GM12878 (cell line): ENCODE data around the gene NTRK3. TPM values are rescaled to one million over a fixed set of nuclear protein-coding genes. Genes with fewer than 3 reads are reported as not detected.

ENCODE experiments used
- ATAC-seq: fragments of 200-7000 bp; cut with Tn5 transposase; 3 replicates; pipeline ENCODE4 v1.9.1; 2020; ENCODE audit warnings: mild to moderate bottlenecking, moderate library complexity
- BruUV-seq: library from RNA; stranded (reverse); fragments of 400-500 nt; replicated peaks from 2 replicates; lab custom pipeline; 2021; lab: Mats Ljungman, UMichigan
- CTCF ChIA-PET: fragments of 300-600 bp; sonication (Branson Sonifier 250); formaldehyde crosslinking; extraction: SDS; loops from one replicate; lab custom pipeline; 2021; ENCODE audit warnings: inconsistent platforms; lab: Yijun Ruan, JAX
- POLR2A ChIA-PET: fragments of 350-600 bp; formaldehyde crosslinking; extraction: SDS; loops from one replicate; lab custom pipeline; 2021; ENCODE audit warnings: inconsistent platforms; lab: Charles Lee
- RAD21 ChIA-PET: fragments of 300-600 bp; sonication (Branson Sonifier 250); formaldehyde crosslinking; loops from one replicate; lab custom pipeline; 2023; ENCODE audit warnings: antibody characterized with exemption; ENCODE audit not compliant: unreplicated experiment; lab: Charles Lee
- SMC1A ChIA-PET: fragments of 300-600 bp; sonication (Branson Sonifier 250); formaldehyde crosslinking; loops from one replicate; lab custom pipeline; 2023; ENCODE audit not compliant: unreplicated experiment, uncharacterized antibody; lab: Charles Lee
- DNase-seq: peaks from one replicate; pipeline ENCODE4 v3.0.0-alpha.2; 2011; ENCODE audit warnings: low read depth, low spot score
- FAIRE-seq: peaks from 3 replicates; lab custom pipeline; 2011; peaks lifted over from hg19 to GRCh38; lab: Jason Lieb, UNC
- H2AFZ ChIP-seq: 2 replicates; pipeline ENCODE4 v1.6.0; 2011; ENCODE audit warnings: low read depth, low read length, control low read depth; ENCODE audit not compliant: control insufficient read depth
- H3K27ac ChIP-seq: 2 replicates; pipeline ENCODE4 v1.5.1; 2011; ENCODE audit warnings: control low read depth; ENCODE audit not compliant: control insufficient read depth, insufficient read depth
- H3K27me3 ChIP-seq, 2 experiments: replicated peaks in 1 of 2; 2 replicates each; pipeline versions ENCODE4 v1.6.0 to v1.6.1; 2011; ENCODE audit warnings: low read length in 1 of 2; ENCODE audit not compliant: control insufficient read depth in 2 of 2, insufficient read depth in 2 of 2
- H3K36me3 ChIP-seq, 2 experiments: 2 replicates each; pipeline ENCODE4 v1.5.1; 2011; ENCODE audit warnings: low read length in 1 of 2; ENCODE audit not compliant: control insufficient read depth in 2 of 2, insufficient read depth in 2 of 2
- H3K4me1 ChIP-seq: 2 replicates; pipeline ENCODE4 v1.6.1; 2011; ENCODE audit warnings: mild to moderate bottlenecking, low read length, moderate library complexity, mixed read lengths; ENCODE audit not compliant: control insufficient read depth, insufficient read depth
- H3K4me2 ChIP-seq: 2 replicates; pipeline ENCODE4 v1.6.0; 2011; ENCODE audit warnings: control low read depth; ENCODE audit not compliant: control insufficient read depth, insufficient read depth
- H3K4me3 ChIP-seq: fragments of 200-600 bp; sonication (generic); 2 replicates; pipeline ENCODE4 v1.5.1; 2016
- H3K79me2 ChIP-seq: 2 replicates; pipeline ENCODE4 v1.6.0; 2011; ENCODE audit warnings: low read length; ENCODE audit not compliant: control insufficient read depth, insufficient read depth
- H3K9ac ChIP-seq: 2 replicates; pipeline ENCODE4 v1.8.0; 2011; ENCODE audit warnings: low read length, control low read depth, mixed read lengths; ENCODE audit not compliant: control insufficient read depth, insufficient read depth
- H3K9me3 ChIP-seq: replicated peaks from 3 replicates; pipeline ENCODE4 v1.5.1; 2011; ENCODE audit warnings: mild to moderate bottlenecking, low read length; ENCODE audit not compliant: control insufficient read depth, insufficient read depth
- H4K20me1 ChIP-seq: 2 replicates; pipeline ENCODE4 v1.6.0; 2011; ENCODE audit not compliant: control insufficient read depth, insufficient read depth
- BCLAF1 ChIP-seq: fragments of 450-650 bp; IDR thresholded peaks from 2 replicates; pipeline ENCODE4 v1.6.1; 2017; ENCODE audit warnings: antibody characterized with exemption, mild to moderate bottlenecking, moderate library complexity
- NFXL1 ChIP-seq: fragments of 450-650 bp; IDR thresholded peaks from 2 replicates; pipeline ENCODE4 v1.6.1; 2017; ENCODE audit warnings: antibody characterized with exemption, mild to moderate bottlenecking, borderline replicate concordance
- SIX5 ChIP-seq: IDR thresholded peaks from 2 replicates; pipeline ENCODE4 v1.6.1; 2011; ENCODE audit warnings: mild to moderate bottlenecking, low read depth, low read length, moderate library complexity; ENCODE audit not compliant: severe bottlenecking
- SREBF2 ChIP-seq: IDR thresholded peaks from 2 replicates; pipeline ENCODE4 v1.6.1; 2012; ENCODE audit warnings: mild to moderate bottlenecking, low read length
- SUPT20H ChIP-seq: IDR thresholded peaks from 2 replicates; pipeline ENCODE4 v1.6.1; 2011; ENCODE audit warnings: low read depth, mild to moderate bottlenecking, low read length, moderate library complexity, borderline replicate concordance; ENCODE audit not compliant: control insufficient read depth
- ZZZ3 ChIP-seq: IDR thresholded peaks from 2 replicates; pipeline ENCODE4 v1.6.1; 2011; ENCODE audit warnings: low read depth; ENCODE audit not compliant: control insufficient read depth, insufficient read length
- WGBS: methylation state at CpG from one replicate; pipeline ENCODE4 v1.1.6; 2016; ENCODE audit warnings: low lambda C conversion rate; ENCODE audit not compliant: insufficient replicate concordance, insufficient coverage; ENCODE audit errors: missing lambda C conversion rate; 5-methylcytosine and 5-hydroxymethylcytosine counted together
- in situ Hi-C: fragments of 300-500 bp; cut with MboI; formaldehyde crosslinking; loops from 9 replicates; pipeline ENCODE4 v1.14.3; 2018; ENCODE audit warnings: mixed read lengths
- intact Hi-C: fragments of 100-400 bp; cut with micrococcal nuclease; formaldehyde crosslinking; loops from one replicate; pipeline ENCODE4 v1.14.2; 2022; ENCODE audit not compliant: unreplicated experiment
- polyA plus RNA-seq, 11 experiments: library from polyadenylated mRNA; depleted of rRNA in 4 of 11; unstranded in 6 of 11; stranded (reverse) in 5 of 11; fragments of >200 nt; fragmentation: Nextera tagmentation in 4 of 11; fragmentation: Illumina TruSeq in 1 of 11; extraction: Ambion mirVana in 4 of 11; extraction: Trizol in 1 of 11; gene quantifications; 1 replicate in 1 of 11; 2 replicates in 10 of 11; pipeline versions ENCODE4 v1.2.1 to v1.2.3, GENCODE V29; 2011 to 2016; ENCODE audit warnings: inconsistent platforms in 2 of 11, missing spikeins in 2 of 11, low read depth in 1 of 11
- total RNA-seq, 4 experiments: library from RNA; depleted of rRNA in 3 of 4; stranded (reverse); fragments of >200 nt in 3 of 4; fragmentation: Illumina TruSeq in 1 of 4; extraction: Trizol in 1 of 4; gene quantifications; 2 replicates each; pipeline versions ENCODE4 v1.2.1 to v1.2.3, GENCODE V29; 2013 to 2021
- TF ChIP-seq, protein P1 (sequence below): fragments of 450-650 bp; IDR thresholded peaks from 2 replicates; pipeline ENCODE4 v1.6.1; 2017; ENCODE audit warnings: low read depth, mild to moderate bottlenecking, moderate library complexity

Gene NTRK3
- total and polyA plus RNA-seq, 10 of the 15 experiments (the other 5 are each of a cell fraction or from before 2014, with no cell fraction given), result not detected

- POLR2A ChIA-PET, result no interaction called here
- Histone ChIP-seq H3K4me1 (no peaks in the 10 kb centered on the region), H3K36me3 (no peaks in the 10 kb centered on the region), H3K27me3 (no peaks in the 10 kb centered on the region; a peak in 2 of 4 replicates), H3K9me3 (no peaks in the 10 kb centered on the region), H3K79me2 (no peaks in the 10 kb centered on the region), H3K9ac (no peak overlapping the region), H3K27ac (no peak overlapping the region), H2AFZ (no peak overlapping the region), H3K4me2 (no peak overlapping the region), H3K4me3 (no peak overlapping the region), H4K20me1 (no peaks in the 10 kb centered on the region)
- FAIRE-seq (no peak), ATAC-seq (no peak), DNase-seq (no peak)
- RAD21 ChIA-PET, result no interaction called here
- TF ChIP-seq, protein P1, sequence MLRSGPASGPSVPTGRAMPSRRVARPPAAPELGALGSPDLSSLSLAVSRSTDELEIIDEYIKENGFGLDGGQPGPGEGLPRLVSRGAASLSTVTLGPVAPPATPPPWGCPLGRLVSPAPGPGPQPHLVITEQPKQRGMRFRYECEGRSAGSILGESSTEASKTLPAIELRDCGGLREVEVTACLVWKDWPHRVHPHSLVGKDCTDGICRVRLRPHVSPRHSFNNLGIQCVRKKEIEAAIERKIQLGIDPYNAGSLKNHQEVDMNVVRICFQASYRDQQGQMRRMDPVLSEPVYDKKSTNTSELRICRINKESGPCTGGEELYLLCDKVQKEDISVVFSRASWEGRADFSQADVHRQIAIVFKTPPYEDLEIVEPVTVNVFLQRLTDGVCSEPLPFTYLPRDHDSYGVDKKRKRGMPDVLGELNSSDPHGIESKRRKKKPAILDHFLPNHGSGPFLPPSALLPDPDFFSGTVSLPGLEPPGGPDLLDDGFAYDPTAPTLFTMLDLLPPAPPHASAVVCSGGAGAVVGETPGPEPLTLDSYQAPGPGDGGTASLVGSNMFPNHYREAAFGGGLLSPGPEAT, result no peak
- TF ChIP-seq NFXL1 (no peak), SREBF2 (no peak), SUPT20H (no peak), SIX5 (no peak)
- in situ Hi-C loops (no loop called here), intact Hi-C loops (no loop called here)
- BruUV-seq, result no TSS peak
- WGBS, result 0% methylated on average over 5 of the region's 5 CpGs
- CTCF ChIA-PET, result no interaction called here
- SMC1A ChIA-PET, result no interaction called here
Measured at GRCh38 chr15:88225461-88225860, 31.1 kb downstream of the NTRK3 start.

DNA sequence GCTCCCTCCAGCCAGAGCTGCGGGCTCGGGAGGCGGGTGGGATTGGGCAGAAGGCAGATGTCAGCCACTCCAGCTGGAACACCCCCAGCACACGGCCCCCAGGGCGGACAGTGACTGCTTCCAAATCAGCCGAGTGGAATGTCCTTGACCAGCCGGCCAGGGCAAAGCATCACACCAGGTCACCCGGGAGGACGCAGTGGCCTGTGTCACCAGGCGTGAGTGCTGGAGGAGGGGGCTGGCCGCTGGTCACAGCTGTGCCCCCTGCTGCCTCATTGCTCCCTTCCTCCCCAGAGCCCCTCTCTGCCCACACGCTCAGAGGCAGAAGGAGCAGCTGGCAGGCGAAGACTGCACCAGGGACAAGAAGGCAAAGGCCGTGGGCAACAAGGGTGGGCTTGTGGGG, 33.5 kb downstream of the NTRK3 start:
- no peak for DNase-seq
- H3K27me3 ChIP-seq, result no peaks in the 10 kb centered on the region; a peak in 2 of 4 replicates
- intact Hi-C loops (no loop called here), in situ Hi-C loops (no loop called here)
- no TSS peak for BruUV-seq
- SMC1A ChIA-PET, result no interaction called here
- H3K9me3 ChIP-seq, result no peaks in the 10 kb centered on the region
- no peak overlapping the region for H2AFZ ChIP-seq
- ATAC-seq, result no peak
- RAD21 ChIA-PET, result no interaction called here
- H3K36me3 ChIP-seq, result no peaks in the 10 kb centered on the region
- H4K20me1 ChIP-seq, result no peaks in the 10 kb centered on the region
- FAIRE-seq, result no peak
- no peaks in the 10 kb centered on the region for H3K4me1 ChIP-seq
- no peak overlapping the region for H3K4me2 ChIP-seq
- no peak overlapping the region for H3K27ac ChIP-seq
- CTCF ChIA-PET, result no interaction called here
- TF ChIP-seq BCLAF1 (no peak), ZZZ3 (no peak)
- 22% methylated on average over 14 of the region's 14 CpGs for WGBS
- H3K4me3 ChIP-seq, result no peak overlapping the region
- no peak overlapping the region for H3K9ac ChIP-seq
- no peaks in the 10 kb centered on the region for H3K79me2 ChIP-seq
- POLR2A ChIA-PET, result no interaction called here
